Measurements from ENCODE around the gene HOMER3. TPM values are rescaled to one million over a fixed set of nuclear protein-coding genes. Genes with fewer than 3 reads are reported as not detected.

Gene HOMER3
- 83.6 and 87.7 TPM in 2 replicates for polyA plus RNA-seq
- polyA minus RNA-seq, result 26.2 and 33.8 TPM in 2 replicates

DNA sequence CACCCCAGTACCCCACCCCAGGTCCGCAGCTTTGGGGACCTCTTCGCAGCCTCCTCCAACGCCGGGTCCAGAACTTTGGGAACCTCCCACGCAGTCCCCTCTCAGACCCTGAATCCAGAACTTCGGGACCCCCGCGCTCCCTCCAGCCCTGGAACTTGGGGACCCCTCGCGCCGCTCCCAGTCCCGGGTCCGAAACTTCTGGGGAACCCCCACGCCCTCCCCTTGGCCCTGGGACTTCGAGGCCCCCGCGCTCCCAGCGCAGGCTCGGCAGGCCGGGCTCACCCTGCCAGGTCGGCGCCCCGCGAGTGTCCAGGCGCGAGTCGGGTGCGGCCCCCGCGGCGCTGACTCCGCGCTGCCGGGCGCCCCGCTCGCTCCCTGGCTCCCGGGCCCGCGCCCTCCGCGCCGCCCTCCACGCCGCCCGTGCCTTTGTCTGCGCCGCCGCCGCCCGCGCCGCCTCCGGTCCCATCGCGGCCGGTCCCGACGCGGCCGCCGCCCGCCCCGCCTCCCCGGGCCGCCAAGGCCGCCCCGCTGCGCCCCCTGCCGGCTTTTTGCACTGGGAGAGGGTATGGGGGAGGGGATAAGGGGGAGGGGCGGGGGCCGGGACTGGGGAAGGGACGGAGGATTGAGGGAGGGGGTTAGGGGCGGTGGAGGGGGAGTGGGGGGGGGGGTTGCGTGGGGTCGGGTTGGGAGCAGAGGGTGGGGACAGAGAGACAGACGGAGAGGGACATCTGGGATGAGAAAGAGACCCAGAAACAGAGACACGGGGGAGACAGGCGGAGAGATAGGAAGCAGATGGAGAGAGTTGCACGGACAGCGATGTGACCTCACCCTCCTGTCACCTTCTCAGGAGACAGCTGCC lies at the start of gene HOMER3:
HOMER3 (minus strand) TSS at position 449 of the 859 bp plus-strand sequence. CDS start 2,235 bp downstream, outside the sequence.
- Histone ChIP-seq H3K27me3 (ENCODE audit: insufficient read depth, low read depth, low read length) (no peaks in the 10 kb centered on the region), H3K79me2 (replicated peaks; ENCODE audit: insufficient read depth, low read length) (peaks cover 3% of the 10 kb centered on the region), H3K27ac (ENCODE audit: low read length) (peak within 1 kb of the TSS; percentile 5), H3K4me2 (ENCODE audit: low read length) (peak within 1 kb of the TSS; percentile 65), H2AFZ (ENCODE audit: low read depth, low read length) (peak within 1 kb of the TSS; percentile 56), H3K36me3 (ENCODE audit: insufficient read depth, low read length) (no peaks in the 10 kb centered on the region), H3K9me3 (ENCODE audit: low read length) (no peaks in the 10 kb centered on the region), H3K4me3 (ENCODE audit: low read length) (peak within 1 kb of the TSS; percentile 84), H3K9ac (ENCODE audit: low read length) (peak within 1 kb of the TSS; percentile 70), H3F3A (ENCODE audit: insufficient read depth, low read length, poor library complexity, severe bottlenecking) (no peaks in the 10 kb centered on the region), H3K9me2 (ENCODE audit: insufficient read depth, low read length) (no peaks in the 10 kb centered on the region), H4K20me1 (ENCODE audit: insufficient read depth) (no peaks in the 10 kb centered on the region)
- TF ChIP-seq, protein P1, sequence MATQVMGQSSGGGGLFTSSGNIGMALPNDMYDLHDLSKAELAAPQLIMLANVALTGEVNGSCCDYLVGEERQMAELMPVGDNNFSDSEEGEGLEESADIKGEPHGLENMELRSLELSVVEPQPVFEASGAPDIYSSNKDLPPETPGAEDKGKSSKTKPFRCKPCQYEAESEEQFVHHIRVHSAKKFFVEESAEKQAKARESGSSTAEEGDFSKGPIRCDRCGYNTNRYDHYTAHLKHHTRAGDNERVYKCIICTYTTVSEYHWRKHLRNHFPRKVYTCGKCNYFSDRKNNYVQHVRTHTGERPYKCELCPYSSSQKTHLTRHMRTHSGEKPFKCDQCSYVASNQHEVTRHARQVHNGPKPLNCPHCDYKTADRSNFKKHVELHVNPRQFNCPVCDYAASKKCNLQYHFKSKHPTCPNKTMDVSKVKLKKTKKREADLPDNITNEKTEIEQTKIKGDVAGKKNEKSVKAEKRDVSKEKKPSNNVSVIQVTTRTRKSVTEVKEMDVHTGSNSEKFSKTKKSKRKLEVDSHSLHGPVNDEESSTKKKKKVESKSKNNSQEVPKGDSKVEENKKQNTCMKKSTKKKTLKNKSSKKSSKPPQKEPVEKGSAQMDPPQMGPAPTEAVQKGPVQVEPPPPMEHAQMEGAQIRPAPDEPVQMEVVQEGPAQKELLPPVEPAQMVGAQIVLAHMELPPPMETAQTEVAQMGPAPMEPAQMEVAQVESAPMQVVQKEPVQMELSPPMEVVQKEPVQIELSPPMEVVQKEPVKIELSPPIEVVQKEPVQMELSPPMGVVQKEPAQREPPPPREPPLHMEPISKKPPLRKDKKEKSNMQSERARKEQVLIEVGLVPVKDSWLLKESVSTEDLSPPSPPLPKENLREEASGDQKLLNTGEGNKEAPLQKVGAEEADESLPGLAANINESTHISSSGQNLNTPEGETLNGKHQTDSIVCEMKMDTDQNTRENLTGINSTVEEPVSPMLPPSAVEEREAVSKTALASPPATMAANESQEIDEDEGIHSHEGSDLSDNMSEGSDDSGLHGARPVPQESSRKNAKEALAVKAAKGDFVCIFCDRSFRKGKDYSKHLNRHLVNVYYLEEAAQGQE (IDR thresholded peaks at IDR 0.05; ENCODE audit: borderline replicate concordance), result no peak
- TF ChIP-seq MXI1 (conservative IDR thresholded peaks at IDR 0.05; ENCODE audit: poor library complexity, severe bottlenecking), result peak; percentile 47

DNA sequence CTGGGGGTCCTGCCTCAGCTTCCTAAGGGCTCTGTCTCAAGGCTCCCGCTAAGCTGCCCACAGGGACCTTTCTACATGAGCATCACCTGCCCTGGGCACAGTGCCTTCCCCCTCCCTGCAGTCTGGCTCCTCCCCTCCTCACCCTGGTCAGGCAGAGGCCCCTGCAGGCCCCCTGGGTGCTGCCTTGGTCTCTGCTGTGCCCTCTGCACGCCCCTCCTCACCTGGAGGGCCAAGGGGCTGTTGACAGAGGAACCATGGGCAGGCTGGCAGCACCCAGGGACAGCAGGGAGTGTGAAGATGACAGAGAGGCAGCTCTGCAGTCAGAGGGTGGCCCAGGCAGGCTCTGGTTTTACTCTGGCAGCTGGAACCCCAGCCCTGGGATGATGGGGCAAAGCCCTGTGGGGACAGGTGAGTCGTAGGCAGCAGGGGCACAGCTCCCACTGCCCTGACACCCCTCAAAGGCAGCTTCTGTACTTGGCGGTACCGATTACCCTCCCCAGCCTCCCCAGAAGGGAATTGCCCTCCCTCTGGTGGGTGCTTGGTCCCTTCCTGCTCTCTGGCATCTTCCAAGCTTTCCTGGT lies 49.2 kb upstream of the HOMER3 start:
- H3K36me3 ChIP-seq (ENCODE audit: insufficient read depth, low read length), result no peaks in the 10 kb centered on the region
- H3K9me2 ChIP-seq (ENCODE audit: insufficient read depth, low read length), result no peaks in the 10 kb centered on the region
- H3K79me2 ChIP-seq (replicated peaks; ENCODE audit: insufficient read depth, low read length), result no peaks in the 10 kb centered on the region
- no peaks in the 10 kb centered on the region for H3K9me3 ChIP-seq (ENCODE audit: low read length)
- H3K4me3 ChIP-seq (ENCODE audit: low read length), result no peak overlapping the region
- no peak overlapping the region for H2AFZ ChIP-seq (ENCODE audit: low read depth, low read length)
- TF ChIP-seq, protein P1 (IDR thresholded peaks at IDR 0.05; ENCODE audit: borderline replicate concordance), result no peak
- no peaks in the 10 kb centered on the region for H3K27me3 ChIP-seq (ENCODE audit: insufficient read depth, low read depth, low read length)
- H3K4me2 ChIP-seq (ENCODE audit: low read length), result no peak overlapping the region
- no peak overlapping the region for H3K9ac ChIP-seq (ENCODE audit: low read length)
- H3K27ac ChIP-seq (ENCODE audit: low read length), result no peak overlapping the region
- H4K20me1 ChIP-seq (ENCODE audit: insufficient read depth), result no peaks in the 10 kb centered on the region
- no peaks in the 10 kb centered on the region for H3F3A ChIP-seq (ENCODE audit: insufficient read depth, low read length, poor library complexity, severe bottlenecking)

DNA sequence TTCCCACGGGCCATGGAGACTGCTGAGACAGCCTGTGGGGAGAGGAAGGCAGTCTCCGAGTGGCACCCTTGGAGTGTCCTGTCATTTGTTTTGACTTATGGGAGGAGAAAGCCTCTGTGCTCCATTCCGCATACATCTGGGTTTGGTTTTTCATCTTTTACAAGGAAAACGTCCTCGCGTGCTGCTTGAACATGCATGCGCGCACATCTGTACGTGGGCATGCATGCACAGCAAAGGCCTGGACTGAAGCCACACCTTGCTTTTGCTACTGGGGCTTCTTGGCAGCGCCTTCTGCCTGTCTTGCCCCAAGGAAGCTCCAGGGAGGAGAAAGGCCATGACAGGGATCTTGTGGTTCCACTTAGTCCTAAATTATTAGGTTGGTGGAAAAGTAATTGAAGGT lies 48.3 kb upstream of the HOMER3 start:
- H3K4me3 ChIP-seq (ENCODE audit: low read length), result no peak overlapping the region
- H3K27ac ChIP-seq (ENCODE audit: low read length), result no peak overlapping the region
- no peaks in the 10 kb centered on the region for H3K9me2 ChIP-seq (ENCODE audit: insufficient read depth, low read length)
- H3K4me2 ChIP-seq (ENCODE audit: low read length), result no peak overlapping the region
- H3K9me3 ChIP-seq (ENCODE audit: low read length), result no peaks in the 10 kb centered on the region
- H3K79me2 ChIP-seq (replicated peaks; ENCODE audit: insufficient read depth, low read length), result no peaks in the 10 kb centered on the region
- no peaks in the 10 kb centered on the region for H3K27me3 ChIP-seq (ENCODE audit: insufficient read depth, low read depth, low read length)
- no peak overlapping the region for H2AFZ ChIP-seq (ENCODE audit: low read depth, low read length)
- H4K20me1 ChIP-seq (ENCODE audit: insufficient read depth), result no peaks in the 10 kb centered on the region
- H3K36me3 ChIP-seq (ENCODE audit: insufficient read depth, low read length), result no peaks in the 10 kb centered on the region
- H3F3A ChIP-seq (ENCODE audit: insufficient read depth, low read length, poor library complexity, severe bottlenecking), result no peaks in the 10 kb centered on the region
- H3K9ac ChIP-seq (ENCODE audit: low read length), result no peak overlapping the region
- TF ChIP-seq EZH2 (IDR thresholded peaks at IDR 0.05; ENCODE audit: borderline replicate concordance, insufficient read depth, low read length, poor library complexity, severe bottlenecking) (no peak), EP300 (conservative IDR thresholded peaks at IDR 0.05; ENCODE audit: poor library complexity, severe bottlenecking) (no peak), MXI1 (conservative IDR thresholded peaks at IDR 0.05; ENCODE audit: poor library complexity, severe bottlenecking) (no peak), CTCF (IDR thresholded peaks at IDR 0.05; ENCODE audit: poor library complexity, severe bottlenecking) (no peak), RAD21 (conservative IDR thresholded peaks at IDR 0.05) (no peak)
- TF ChIP-seq, protein P1 (IDR thresholded peaks at IDR 0.05; ENCODE audit: borderline replicate concordance), result no peak
